ENCODE measurements around the gene RBFOX1.

DNA sequence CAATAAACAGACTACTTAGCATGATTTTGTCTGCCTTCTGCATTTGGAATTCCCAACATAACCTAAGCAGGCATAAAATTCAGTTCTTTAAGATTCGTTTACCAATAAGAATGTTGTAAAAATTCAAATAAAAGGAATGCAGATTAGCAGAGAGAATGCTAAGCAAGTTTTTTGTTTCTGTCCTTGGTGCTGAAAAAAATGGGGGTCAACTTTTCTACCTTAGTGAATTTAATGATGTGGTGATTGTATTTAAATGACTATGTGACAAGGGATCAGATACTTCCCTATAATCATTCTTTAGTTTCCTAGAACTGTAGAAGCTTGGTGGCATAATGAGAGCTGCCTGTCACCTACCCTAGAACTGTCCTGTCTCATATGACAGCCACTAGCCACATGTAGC, 159.5 kb downstream of the RBFOX1 start:
- no peak for TF ChIP-seq EZH2phosphoT487 (IDR thresholded peaks at IDR 0.05; ENCODE audit: borderline replicate concordance, low read length)
- TF ChIP-seq CTCF (conservative IDR thresholded peaks at IDR 0.05; ENCODE audit: low read depth, low read length): no peak

Data from PC-3 (cell line).